Measurements from ENCODE around the gene TMEM98.
"Not testable (repeated sequence)": the region's sequence is repeated elsewhere in the genome, so short reads cannot be mapped to it uniquely, and the experiment has no call there.

TMEM98 gene

GRCh38 chr17:32927724-32928585 is at the start of gene TMEM98:
Gene TMEM98, plus strand, starts transcription at chr17:32928153. Its CDS starts 3,376 bp downstream, at chr17:32931529.
- H3K4me3 ChIP-seq (ENCODE audit: low read depth, low read length): peak within 1 kb of the TSS; percentile 69

GRCh38 chr17:32878211-32878610 is 49.7 kb upstream of the TMEM98 start:
- H3K4me3 ChIP-seq (ENCODE audit: low read depth, low read length): no peak overlapping the region
- DNase-seq (ENCODE audit: low read depth): peak; percentile 42

More at GRCh38 chr17:32927724-32928585, at the start of gene TMEM98:
- DNase-seq (ENCODE audit: low read depth): no peak

DNA sequence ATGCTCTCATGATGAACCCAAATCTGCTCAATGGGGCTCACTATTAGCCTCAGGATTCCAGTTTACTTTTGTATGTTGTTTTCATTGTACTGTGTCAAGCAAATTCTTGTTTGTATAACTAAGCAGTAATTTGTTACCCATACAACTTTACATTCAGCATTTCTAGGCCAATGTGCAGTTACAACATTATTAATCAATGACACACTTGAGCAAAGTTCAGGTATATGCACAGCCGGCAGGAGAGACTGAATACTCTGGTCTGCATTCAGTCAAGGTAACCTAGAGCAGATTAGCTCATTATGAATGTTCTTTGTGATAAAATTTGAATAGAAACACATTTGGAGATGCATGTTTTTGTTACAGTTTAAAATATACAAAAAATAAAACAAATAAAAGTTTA is 48.8 kb upstream of the TMEM98 start:
- no peak for DNase-seq (ENCODE audit: low read depth)
- H3K4me3 ChIP-seq (ENCODE audit: low read depth, low read length): no peak overlapping the region

GRCh38 chr17:32880671-32881453 is 47.1 kb upstream of the TMEM98 start:
- H3K4me3 ChIP-seq (ENCODE audit: low read depth, low read length): no peak overlapping the region
- no peak for DNase-seq (ENCODE audit: low read depth)

DNA sequence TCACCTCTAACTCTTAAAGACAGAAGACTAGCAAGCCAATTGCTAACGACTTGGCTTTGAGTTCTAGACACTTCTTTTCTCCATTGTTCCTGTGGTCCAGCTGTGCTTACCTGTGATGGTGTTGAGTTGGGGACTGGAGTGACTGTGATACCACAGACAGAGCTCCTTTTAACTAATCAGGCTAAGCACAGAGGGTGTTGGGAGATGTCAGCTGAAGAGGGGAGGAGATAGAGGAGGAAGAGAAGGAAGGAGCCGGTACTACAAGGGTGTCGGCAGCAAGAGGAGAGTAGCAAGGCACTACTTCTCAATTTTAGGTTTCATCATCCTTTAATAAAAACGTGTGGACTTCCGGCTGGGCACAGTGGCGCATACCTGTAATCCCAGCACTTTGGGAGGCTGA is 45.9 kb upstream of the TMEM98 start:
- no peak overlapping the region for H3K4me3 ChIP-seq (ENCODE audit: low read depth, low read length)

DNA sequence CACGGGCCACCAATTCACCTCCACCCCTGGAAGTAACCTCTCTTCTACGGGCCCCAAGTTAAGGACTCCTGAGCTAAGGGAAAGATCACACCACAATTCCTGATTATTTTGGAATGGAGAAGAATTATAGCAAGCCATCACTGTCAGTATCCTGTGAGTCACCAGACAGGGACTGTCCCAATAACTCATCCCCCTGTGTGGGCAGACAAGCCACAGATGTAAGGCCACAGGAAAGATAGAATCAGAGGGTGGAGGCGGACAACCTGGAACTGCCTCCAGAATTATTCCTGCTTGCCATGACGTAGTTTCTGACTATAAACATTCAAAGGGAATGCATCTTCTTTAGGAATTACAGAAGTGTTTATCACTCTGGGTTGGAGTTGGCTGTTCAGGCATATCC is 45.2 kb upstream of the TMEM98 start:
- no peak for DNase-seq (ENCODE audit: low read depth)
- H3K4me3 ChIP-seq (ENCODE audit: low read depth, low read length): no peak overlapping the region

More for the DNA sequence above, 45.9 kb upstream of the TMEM98 start:
- DNase-seq (ENCODE audit: low read depth): no peak

GRCh38 chr17:32886951-32887350 is 41.0 kb upstream of the TMEM98 start:
- not testable (repeated sequence) for DNase-seq (ENCODE audit: low read depth); H3K4me3 ChIP-seq (ENCODE audit: low read depth, low read length)

GRCh38 chr17:32887410-32887809 is 40.5 kb upstream of the TMEM98 start:
- DNase-seq (ENCODE audit: low read depth): not testable (repeated sequence)

DNA sequence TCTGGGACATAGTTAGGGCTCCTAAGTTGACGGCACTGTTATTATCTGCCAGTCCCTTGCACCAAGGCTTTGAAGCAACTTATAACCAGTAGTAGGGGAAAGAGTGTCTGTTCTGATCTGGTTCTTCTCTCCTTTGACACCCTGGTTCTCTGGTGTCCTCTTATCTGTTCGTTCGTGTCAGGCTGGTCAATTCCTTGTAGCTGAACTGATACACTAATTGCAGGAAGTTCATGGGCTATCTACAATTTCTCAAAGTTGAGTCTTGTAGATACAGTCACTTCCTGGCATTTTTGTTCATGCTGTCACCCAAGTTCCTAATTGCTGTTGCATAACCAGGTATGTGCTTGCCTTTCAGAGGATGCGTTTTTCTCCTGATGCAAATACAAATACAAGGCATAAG is 33.7 kb upstream of the TMEM98 start:
- no peak overlapping the region for H3K4me3 ChIP-seq (ENCODE audit: low read depth, low read length)
- DNase-seq (ENCODE audit: low read depth): no peak

More at GRCh38 chr17:32887410-32887809, 40.5 kb upstream of the TMEM98 start:
- not testable (repeated sequence) for H3K4me3 ChIP-seq (ENCODE audit: low read depth, low read length)

GRCh38 chr17:32896647-32897258 is 31.2 kb upstream of the TMEM98 start:
- H3K4me3 ChIP-seq (ENCODE audit: low read depth, low read length): no peak overlapping the region
- DNase-seq (ENCODE audit: low read depth): no peak

DNA sequence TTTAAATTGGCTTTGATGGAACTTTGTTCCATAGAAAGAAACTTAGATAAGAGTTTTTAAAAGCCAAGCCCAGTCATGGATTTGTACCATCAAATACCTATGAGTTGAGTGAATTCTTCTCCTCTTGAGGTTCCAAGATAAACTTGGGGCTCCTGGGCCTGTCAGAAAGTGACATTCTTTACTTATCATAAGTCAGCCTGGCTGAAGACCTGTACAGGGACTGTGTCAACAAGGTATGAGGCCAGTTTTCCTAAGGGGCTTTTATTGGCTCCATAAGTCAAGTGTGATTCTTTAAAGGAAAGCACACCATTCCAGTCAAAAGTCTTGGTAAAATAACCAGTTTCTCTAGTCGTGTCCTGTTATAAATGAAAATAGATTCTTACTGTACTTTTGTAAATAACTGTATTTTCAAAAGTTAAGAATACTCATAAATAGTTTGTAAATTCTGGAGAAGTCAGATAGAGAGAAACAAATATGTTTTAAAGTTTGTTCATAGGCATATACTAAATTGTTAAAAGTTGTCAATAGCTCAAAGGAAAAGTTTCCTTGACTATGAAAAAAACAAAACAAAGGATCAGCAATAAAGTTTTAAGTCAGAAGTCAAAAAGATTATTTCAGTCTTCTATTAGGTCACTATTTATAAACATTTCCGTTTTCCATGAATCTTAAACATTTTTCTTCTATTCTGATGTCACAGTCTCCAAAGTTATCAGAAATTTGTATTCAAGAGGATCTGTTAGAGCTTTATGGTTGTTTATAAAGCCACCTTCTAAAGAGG is 28.5 kb upstream of the TMEM98 start:
- H3K4me3 ChIP-seq (ENCODE audit: low read depth, low read length): no peak overlapping the region
- no peak for DNase-seq (ENCODE audit: low read depth)

DNA sequence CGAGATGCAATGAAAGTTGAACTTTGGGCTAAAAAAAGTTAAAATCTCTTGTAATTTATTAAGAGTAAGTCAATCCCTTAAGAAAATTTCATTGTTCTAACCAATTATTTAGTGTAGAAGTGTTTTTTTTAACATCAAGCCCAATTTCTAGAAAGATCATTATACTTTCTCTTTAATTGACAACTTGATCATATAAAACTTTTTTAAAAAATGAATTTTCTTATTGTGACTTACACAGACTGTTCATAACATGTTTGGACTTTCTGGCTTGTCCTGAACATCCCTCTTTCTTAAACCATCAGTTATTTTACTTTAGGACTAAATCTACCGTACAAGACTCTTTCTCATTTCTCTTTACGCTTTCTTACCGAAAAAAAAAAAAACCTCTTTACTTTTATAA is 26.2 kb upstream of the TMEM98 start:
- H3K4me3 ChIP-seq (ENCODE audit: low read depth, low read length): no peak overlapping the region
- no peak for DNase-seq (ENCODE audit: low read depth)

DNA sequence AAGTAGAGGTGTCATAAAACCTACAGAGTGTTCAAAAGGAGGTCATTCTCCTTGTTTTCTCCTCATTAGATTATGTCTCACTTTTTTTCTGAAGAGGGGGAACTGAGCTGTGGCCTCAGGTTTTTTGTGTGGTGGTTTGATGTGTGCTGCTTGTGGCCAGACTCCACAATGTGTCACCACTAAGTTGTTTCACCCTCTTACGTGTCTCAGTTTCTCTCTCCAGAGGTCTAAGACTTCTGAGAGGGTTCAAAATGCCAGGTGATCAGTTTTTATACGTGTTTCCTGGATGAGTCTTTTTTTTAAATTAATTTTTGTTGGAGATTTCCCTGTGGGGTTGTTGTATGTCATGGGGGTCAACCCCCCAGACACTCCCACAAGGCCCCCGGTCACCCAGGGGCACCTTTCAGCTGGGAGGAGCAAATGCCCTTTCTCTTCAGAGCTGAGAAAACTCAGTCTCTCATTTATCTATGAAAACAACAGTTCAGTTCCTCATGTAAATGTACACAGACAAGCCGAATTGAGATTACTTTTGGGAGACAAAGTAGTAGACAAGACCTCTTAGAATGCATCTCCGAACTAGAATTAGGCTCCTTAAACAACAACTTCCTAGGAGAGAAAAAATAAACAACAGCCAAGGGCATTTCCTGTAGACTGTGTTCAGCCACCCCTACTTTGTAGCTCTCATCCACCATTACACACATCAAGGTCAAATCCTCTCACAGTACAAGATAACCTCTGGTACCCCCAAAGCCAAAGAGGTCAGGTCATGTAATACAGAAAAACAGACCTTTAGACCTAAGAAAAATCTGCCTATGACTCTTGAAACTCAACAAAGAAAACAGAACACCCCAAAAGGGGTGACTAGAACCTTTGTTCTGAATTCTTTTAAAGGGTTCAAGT is 23.9 kb upstream of the TMEM98 start:
- no peak for DNase-seq (ENCODE audit: low read depth)

DNA sequence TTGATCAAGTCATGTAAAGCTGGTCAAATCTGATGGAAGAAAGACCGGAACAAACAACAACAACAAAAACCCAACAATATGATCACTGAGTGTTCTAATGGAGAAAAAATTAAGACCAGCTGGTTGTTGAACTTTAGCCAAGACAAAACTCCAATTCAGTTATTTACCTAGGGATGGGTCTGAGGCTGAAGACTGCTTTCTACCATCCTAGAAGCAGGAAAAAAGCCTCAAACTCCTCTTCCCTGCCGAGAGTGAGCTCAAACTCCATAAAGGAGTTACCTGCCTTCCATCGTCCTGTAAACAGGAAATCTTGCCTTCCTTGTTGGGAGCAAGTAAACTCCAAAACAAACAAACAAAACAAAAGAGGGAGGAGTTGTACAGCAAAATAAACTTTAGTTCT is 23.1 kb upstream of the TMEM98 start:
- H3K4me3 ChIP-seq (ENCODE audit: low read depth, low read length): no peak overlapping the region
- DNase-seq (ENCODE audit: low read depth): no peak

More for the DNA sequence above, 23.9 kb upstream of the TMEM98 start:
- H3K4me3 ChIP-seq (ENCODE audit: low read depth, low read length): no peak overlapping the region

- no peak for DNase-seq (ENCODE audit: low read depth)
- no peak overlapping the region for H3K4me3 ChIP-seq (ENCODE audit: low read depth, low read length)
Observed at GRCh38 chr17:32907583-32907982, 20.4 kb upstream of the TMEM98 start.

GRCh38 chr17:32909787-32910369 is 18.1 kb upstream of the TMEM98 start:
- H3K4me3 ChIP-seq (ENCODE audit: low read depth, low read length): no peak overlapping the region
- DNase-seq (ENCODE audit: low read depth): peak; percentile 53

- H3K4me3 ChIP-seq (ENCODE audit: low read depth, low read length): no peak overlapping the region
- no peak for DNase-seq (ENCODE audit: low read depth)
Observed at GRCh38 chr17:32910769-32911168, 17.2 kb upstream of the TMEM98 start.
